Osteoblast (primary cell): ENCODE results near the gene MRPS5. TPM values are rescaled to one million over a fixed set of nuclear protein-coding genes. Genes with fewer than 3 reads are reported as not detected.

Experiments used
- DNase-seq: peaks from one replicate; pipeline ENCODE4 v3.0.0; 2011; ENCODE audit warnings: low spot score, mixed read lengths; ENCODE audit not compliant: insufficient read length; ENCODE audit errors: missing footprints
- H2AFZ ChIP-seq: 2 replicates; pipeline ENCODE4 v1.6.0; 2011; ENCODE audit warnings: mild to moderate bottlenecking, low read length
- H3K27ac ChIP-seq: 2 replicates; pipeline ENCODE4 v1.5.1; 2011; ENCODE audit warnings: mild to moderate bottlenecking, low read depth, low read length, moderate library complexity
- H3K27me3 ChIP-seq: 2 replicates; pipeline ENCODE4 v1.6.0; 2012; ENCODE audit warnings: mild to moderate bottlenecking, control low read depth, inconsistent platforms, low read length, moderate library complexity; ENCODE audit not compliant: insufficient read depth
- H3K36me3 ChIP-seq: 2 replicates; pipeline ENCODE4 v1.5.1; 2011; ENCODE audit warnings: mild to moderate bottlenecking, low read length, control low read depth, moderate library complexity; ENCODE audit not compliant: insufficient read depth
- H3K4me1 ChIP-seq: 2 replicates; pipeline ENCODE4 v1.5.1; 2011; ENCODE audit warnings: mild to moderate bottlenecking, low read length, control low read depth, moderate library complexity; ENCODE audit not compliant: insufficient read depth
- H3K4me2 ChIP-seq: 2 replicates; pipeline ENCODE4 v1.6.0; 2011; ENCODE audit warnings: mild to moderate bottlenecking, low read length; ENCODE audit not compliant: insufficient read depth
- H3K4me3 ChIP-seq: fragments of 200-600 bp; sonication (generic); 3 replicates; pipeline ENCODE4 v1.5.1; 2012; ENCODE audit warnings: mild to moderate bottlenecking, low read length, inconsistent platforms; ENCODE audit not compliant: insufficient read depth
- H3K79me2 ChIP-seq: 2 replicates; pipeline ENCODE4 v1.6.0; 2012; ENCODE audit warnings: mild to moderate bottlenecking, low read length, control low read depth, inconsistent platforms; ENCODE audit not compliant: insufficient read depth
- H3K9me3 ChIP-seq: 2 replicates; pipeline ENCODE4 v1.5.1; 2011; ENCODE audit warnings: low read depth, low read length, control low read depth
- H4K20me1 ChIP-seq: 2 replicates; pipeline ENCODE4 v1.6.0; 2012; ENCODE audit warnings: mild to moderate bottlenecking, low read length, control low read depth; ENCODE audit not compliant: insufficient read depth
- total RNA-seq: library from RNA; depleted of rRNA; stranded (reverse); fragments of >200 nt; gene quantifications from 2 replicates; pipeline ENCODE4 v1.2.3, GENCODE V29; 2012
- TF ChIP-seq, protein P1 (sequence below): IDR thresholded peaks from 2 replicates; pipeline ENCODE4 v1.5.1; 2011; ENCODE audit warnings: mild to moderate bottlenecking, low read depth, low read length, moderate library complexity; ENCODE audit errors: extremely low read depth

Gene MRPS5
- total RNA-seq, 1 donor: 27.1 TPM

DNA sequence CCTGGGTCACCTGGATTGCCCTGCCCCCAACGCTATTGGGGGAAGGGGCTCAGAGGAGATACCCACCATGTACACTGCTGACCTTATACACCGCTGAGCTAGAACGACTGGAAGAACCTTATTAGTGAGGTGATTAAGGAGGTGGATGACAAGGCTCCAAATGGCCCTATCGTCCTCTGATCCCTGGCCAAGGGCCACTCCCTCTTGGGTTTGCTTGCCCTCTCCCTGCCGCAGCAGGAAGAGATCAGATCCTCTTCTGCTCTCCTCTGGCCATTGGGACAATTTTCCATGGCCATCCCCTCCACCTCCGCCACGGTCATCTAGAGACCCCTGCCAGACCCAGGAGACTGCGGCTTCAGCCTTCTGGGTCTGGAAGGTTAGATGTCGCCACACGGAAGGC lies 36.8 kb upstream of the MRPS5 start:
- H3K27me3 ChIP-seq: no peaks in the 10 kb centered on the region
- H3K4me1 ChIP-seq: peaks cover 10% of the 10 kb centered on the region
- peak overlapping the region; percentile 41 for H3K27ac ChIP-seq
- H3K79me2 ChIP-seq: peaks cover 9% of the 10 kb centered on the region
- no peak for DNase-seq
- H3K4me2 ChIP-seq: peak overlapping the region; percentile 87
- peaks cover 34% of the 10 kb centered on the region for H3K36me3 ChIP-seq
- H2AFZ ChIP-seq: peak overlapping the region; percentile 91
- TF ChIP-seq, protein P1, sequence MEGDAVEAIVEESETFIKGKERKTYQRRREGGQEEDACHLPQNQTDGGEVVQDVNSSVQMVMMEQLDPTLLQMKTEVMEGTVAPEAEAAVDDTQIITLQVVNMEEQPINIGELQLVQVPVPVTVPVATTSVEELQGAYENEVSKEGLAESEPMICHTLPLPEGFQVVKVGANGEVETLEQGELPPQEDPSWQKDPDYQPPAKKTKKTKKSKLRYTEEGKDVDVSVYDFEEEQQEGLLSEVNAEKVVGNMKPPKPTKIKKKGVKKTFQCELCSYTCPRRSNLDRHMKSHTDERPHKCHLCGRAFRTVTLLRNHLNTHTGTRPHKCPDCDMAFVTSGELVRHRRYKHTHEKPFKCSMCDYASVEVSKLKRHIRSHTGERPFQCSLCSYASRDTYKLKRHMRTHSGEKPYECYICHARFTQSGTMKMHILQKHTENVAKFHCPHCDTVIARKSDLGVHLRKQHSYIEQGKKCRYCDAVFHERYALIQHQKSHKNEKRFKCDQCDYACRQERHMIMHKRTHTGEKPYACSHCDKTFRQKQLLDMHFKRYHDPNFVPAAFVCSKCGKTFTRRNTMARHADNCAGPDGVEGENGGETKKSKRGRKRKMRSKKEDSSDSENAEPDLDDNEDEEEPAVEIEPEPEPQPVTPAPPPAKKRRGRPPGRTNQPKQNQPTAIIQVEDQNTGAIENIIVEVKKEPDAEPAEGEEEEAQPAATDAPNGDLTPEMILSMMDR: no peak
- peaks cover 10% of the 10 kb centered on the region for H3K9me3 ChIP-seq
- no peaks in the 10 kb centered on the region for H4K20me1 ChIP-seq
- peak overlapping the region; percentile 84 for H3K4me3 ChIP-seq

DNA sequence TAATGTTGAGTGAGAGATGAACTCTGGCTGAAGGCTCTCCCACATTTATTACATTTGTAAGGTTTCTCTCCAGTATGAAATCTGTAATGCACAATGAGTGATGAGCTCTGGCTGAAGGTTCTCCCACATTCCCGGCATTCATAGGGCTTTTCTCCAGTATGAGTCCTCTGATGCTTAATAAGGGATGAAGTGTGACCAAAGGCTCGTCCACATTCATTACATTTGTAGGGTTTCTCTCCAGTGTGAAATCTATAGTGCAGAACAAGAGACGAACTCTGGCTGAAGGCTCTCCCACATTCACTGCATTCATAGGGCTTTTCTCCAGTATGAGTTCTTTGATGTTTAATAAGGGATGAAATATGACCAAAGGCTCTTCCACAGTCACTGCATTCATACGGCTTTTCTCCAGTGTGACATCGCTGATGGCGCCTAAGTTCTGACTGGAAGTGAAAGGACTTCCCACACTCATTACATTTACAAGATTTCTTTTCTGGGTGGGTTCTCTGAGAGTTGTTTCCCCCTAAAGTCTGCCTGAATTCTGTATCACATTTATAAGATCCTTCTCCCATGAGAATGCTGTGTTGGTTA lies 27.9 kb upstream of the MRPS5 start:
- Histone ChIP-seq H4K20me1 (no peaks in the 10 kb centered on the region), H2AFZ (no peak overlapping the region), H3K4me3 (no peak overlapping the region), H3K27me3 (no peaks in the 10 kb centered on the region), H3K4me1 (no peaks in the 10 kb centered on the region), H3K9me3 (peaks cover 66% of the 10 kb centered on the region), H3K27ac (no peak overlapping the region), H3K79me2 (no peaks in the 10 kb centered on the region), H3K4me2 (no peak overlapping the region), H3K36me3 (peaks cover 65% of the 10 kb centered on the region)
- TF ChIP-seq, protein P1: no peak
- no peak for DNase-seq

DNA sequence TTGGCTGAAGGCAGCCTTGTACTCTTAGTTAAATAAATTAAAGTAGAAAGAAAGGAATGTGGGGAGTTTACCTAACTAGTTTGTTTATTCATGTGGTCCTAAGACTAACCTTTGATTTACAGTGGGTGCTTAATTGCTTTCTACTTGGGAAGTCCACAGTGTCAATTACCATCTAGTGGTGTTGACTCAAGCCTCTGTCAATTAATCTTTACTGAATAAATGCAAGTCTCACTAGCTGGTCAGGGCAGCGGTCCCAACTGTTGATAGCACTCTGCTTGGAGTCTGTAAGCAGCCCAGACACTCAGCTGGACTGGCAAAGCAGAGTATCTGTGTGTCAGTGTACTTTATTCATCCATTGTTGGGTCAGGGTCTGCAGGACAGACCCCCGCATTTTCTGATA lies 22.2 kb upstream of the MRPS5 start:
- no peaks in the 10 kb centered on the region for H3K79me2 ChIP-seq
- no peak overlapping the region for H2AFZ ChIP-seq
- H3K27ac ChIP-seq: no peak overlapping the region
- no peak overlapping the region for H3K4me3 ChIP-seq
- no peaks in the 10 kb centered on the region for H3K4me1 ChIP-seq
- DNase-seq: no peak
- H3K27me3 ChIP-seq: no peaks in the 10 kb centered on the region
- no peaks in the 10 kb centered on the region for H4K20me1 ChIP-seq
- TF ChIP-seq, protein P1: no peak
- H3K9me3 ChIP-seq: peaks cover 28% of the 10 kb centered on the region
- H3K4me2 ChIP-seq: no peak overlapping the region
- peaks cover 9% of the 10 kb centered on the region for H3K36me3 ChIP-seq

GRCh38 chr2:95138702-95139101 lies 17.1 kb upstream of the MRPS5 start:
- H3K27ac ChIP-seq: no peak overlapping the region
- TF ChIP-seq, protein P1: no peak
- H3K36me3 ChIP-seq: no peaks in the 10 kb centered on the region
- H3K4me1 ChIP-seq: no peaks in the 10 kb centered on the region
- no peaks in the 10 kb centered on the region for H3K9me3 ChIP-seq
- H4K20me1 ChIP-seq: no peaks in the 10 kb centered on the region
- DNase-seq: no peak
- H3K4me3 ChIP-seq: no peak overlapping the region
- no peak overlapping the region for H2AFZ ChIP-seq
- no peaks in the 10 kb centered on the region for H3K27me3 ChIP-seq
- H3K79me2 ChIP-seq: no peaks in the 10 kb centered on the region
- H3K4me2 ChIP-seq: no peak overlapping the region
